Fibroblast of lung (primary cell): ENCODE measurements around the gene STOML1. TPM values are rescaled to one million over a fixed set of nuclear protein-coding genes. Genes with fewer than 3 reads are reported as not detected.
A peak's percentile ranks its signal among the peaks of the same experiment; 100 is the strongest.

Experiments
- DNase-seq, 2 donors: peaks; one replicate each; pipeline versions ENCODE4 v3.0.0 to v3.0.0-alpha.2; 2010; ENCODE audit warnings: low read depth in 2 of 2
- H2AFZ ChIP-seq: 2 replicates; pipeline ENCODE4 v1.5.1; 2012; ENCODE audit warnings: low read length, control low read depth, inconsistent platforms
- H3K27ac ChIP-seq: 2 replicates; pipeline ENCODE4 v1.5.1; 2011; ENCODE audit warnings: low read length, control low read depth; ENCODE audit not compliant: insufficient read depth
- H3K27me3 ChIP-seq: 2 replicates; pipeline ENCODE4 v1.5.1; 2011; ENCODE audit warnings: mild to moderate bottlenecking, low read length; ENCODE audit not compliant: control insufficient read depth, insufficient read depth
- H3K36me3 ChIP-seq: 2 replicates; pipeline ENCODE4 v1.5.1; 2011; ENCODE audit warnings: low read length; ENCODE audit not compliant: control insufficient read depth, insufficient read depth
- H3K4me1 ChIP-seq: 2 replicates; pipeline ENCODE4 v1.5.1; 2011; ENCODE audit warnings: low read length; ENCODE audit not compliant: control insufficient read depth, insufficient read depth; ENCODE audit errors: extremely low read depth
- H3K4me2 ChIP-seq: 2 replicates; pipeline ENCODE4 v1.5.1; 2011; ENCODE audit warnings: low read length, control low read depth; ENCODE audit not compliant: insufficient read depth; ENCODE audit errors: extremely low read depth
- H3K4me3 ChIP-seq, 4 experiments: fragments of 200-600 bp in 1 of 4; sonication (generic) in 1 of 4; replicated peaks in 1 of 4; 2 replicates each; pipeline ENCODE4 v1.5.1; 2011 to 2016; ENCODE audit warnings: low read length in 4 of 4, low read depth in 3 of 4, mild to moderate bottlenecking in 3 of 4, control low read depth in 2 of 4, inconsistent platforms in 1 of 4, mixed read lengths in 1 of 4; ENCODE audit not compliant: insufficient read depth in 1 of 4; ENCODE audit errors: control extremely low read depth in 1 of 4
- H3K79me2 ChIP-seq: 2 replicates; pipeline ENCODE4 v1.5.1; 2012; ENCODE audit warnings: mild to moderate bottlenecking, low read length, inconsistent platforms; ENCODE audit not compliant: control insufficient read depth, insufficient read depth
- H3K9ac ChIP-seq: 2 replicates; pipeline ENCODE4 v1.5.1; 2011; ENCODE audit warnings: mild to moderate bottlenecking, low read length, control low read depth; ENCODE audit not compliant: insufficient read depth
- H3K9me3 ChIP-seq: 2 replicates; pipeline ENCODE4 v1.5.1; 2012; ENCODE audit warnings: low read depth, low read length; ENCODE audit not compliant: control insufficient read depth, insufficient read depth
- H4K20me1 ChIP-seq: 2 replicates; pipeline ENCODE4 v1.5.1; 2011; ENCODE audit warnings: low read length; ENCODE audit not compliant: control insufficient read depth, insufficient read depth; ENCODE audit errors: extremely low read depth
- EZH2 ChIP-seq: IDR thresholded peaks from 2 replicates; pipeline ENCODE4 v1.5.1; 2012; ENCODE audit warnings: low read length, control low read depth, mild to moderate bottlenecking; ENCODE audit errors: missing control alignments
- polyA plus RNA-seq, 2 donors: library from polyadenylated mRNA; depleted of rRNA in 1 of 2; stranded (reverse) in 1 of 2; unstranded in 1 of 2; fragments of >200 nt; gene quantifications; 2 replicates each; pipeline ENCODE4 v1.2.1, GENCODE V29; 2011 to 2012; ENCODE audit warnings: missing spikeins in 1 of 2
- total RNA-seq: library from RNA; depleted of rRNA; stranded (reverse); fragments of >200 nt; gene quantifications from 2 replicates; pipeline ENCODE4 v1.2.1, GENCODE V29; 2014
- TF ChIP-seq, protein P1 (sequence below), 2 donors: IDR thresholded peaks in 1 of 2; conservative IDR thresholded peaks in 1 of 2; 1 replicate in 1 of 2; 2 replicates in 1 of 2; pipeline ENCODE4 v1.5.1; 2011 to 2012; ENCODE audit warnings: low read length in 2 of 2, control low read depth in 1 of 2, inconsistent platforms in 1 of 2, low read depth in 1 of 2, mild to moderate bottlenecking in 1 of 2

Gene STOML1
- total and polyA plus RNA-seq, 2 donors (not counting 1 experiment from before 2014, with no cell fraction given): 9.8 to 24.8 TPM

DNA sequence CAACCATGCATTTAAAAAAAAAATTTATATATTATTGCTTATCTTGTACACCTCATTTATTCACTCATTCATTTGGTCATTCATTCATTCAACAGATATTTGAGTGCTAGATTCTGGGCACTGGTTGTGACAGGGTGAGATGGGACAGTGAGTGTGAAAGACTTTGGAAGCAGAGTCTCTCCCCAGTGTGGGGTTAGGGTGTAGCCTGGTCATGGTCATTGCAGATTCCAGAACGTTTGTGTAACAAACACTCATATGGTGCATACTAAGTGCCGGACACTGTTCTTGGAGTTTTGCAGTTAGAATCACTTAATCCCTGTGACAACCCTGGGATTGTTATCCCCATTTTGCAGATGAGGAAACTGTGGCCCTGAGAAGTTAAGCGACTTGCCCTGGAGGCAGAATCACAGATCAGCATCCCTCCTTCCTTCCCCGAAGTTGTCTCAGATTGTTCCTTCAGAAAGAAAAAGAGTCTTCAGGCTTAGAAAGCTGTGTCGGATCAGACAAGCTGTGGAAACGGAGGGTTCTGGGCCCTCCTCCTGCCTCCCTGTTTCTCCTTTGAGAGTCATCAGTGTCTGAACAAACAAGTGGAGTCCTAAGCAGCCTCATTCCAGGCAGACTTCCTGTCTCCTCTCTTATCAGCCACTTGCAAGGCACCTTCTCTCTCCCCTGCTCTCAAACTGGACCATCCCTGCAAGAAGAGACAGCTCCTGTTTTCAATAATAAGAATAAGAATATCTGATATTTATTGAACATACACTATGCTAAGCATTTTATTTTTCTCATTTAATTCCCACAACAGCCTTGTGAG lies 59.5 kb downstream of the STOML1 start:
- Histone ChIP-seq H3K79me2 (peaks cover 89% of the 10 kb centered on the region), H3K4me2 (no peak overlapping the region), H4K20me1 (no peaks in the 10 kb centered on the region), H2AFZ (no peak overlapping the region), H3K27ac (no peak overlapping the region), H3K27me3 (no peaks in the 10 kb centered on the region), H3K9me3 (no peaks in the 10 kb centered on the region), H3K4me1 (peaks cover 30% of the 10 kb centered on the region), H3K9ac (no peak overlapping the region), H3K4me3 (no peak overlapping the region), H3K36me3 (peaks cover 3% of the 10 kb centered on the region)
- DNase-seq: no peak
- no peak for TF ChIP-seq EZH2
- TF ChIP-seq, protein P1, sequence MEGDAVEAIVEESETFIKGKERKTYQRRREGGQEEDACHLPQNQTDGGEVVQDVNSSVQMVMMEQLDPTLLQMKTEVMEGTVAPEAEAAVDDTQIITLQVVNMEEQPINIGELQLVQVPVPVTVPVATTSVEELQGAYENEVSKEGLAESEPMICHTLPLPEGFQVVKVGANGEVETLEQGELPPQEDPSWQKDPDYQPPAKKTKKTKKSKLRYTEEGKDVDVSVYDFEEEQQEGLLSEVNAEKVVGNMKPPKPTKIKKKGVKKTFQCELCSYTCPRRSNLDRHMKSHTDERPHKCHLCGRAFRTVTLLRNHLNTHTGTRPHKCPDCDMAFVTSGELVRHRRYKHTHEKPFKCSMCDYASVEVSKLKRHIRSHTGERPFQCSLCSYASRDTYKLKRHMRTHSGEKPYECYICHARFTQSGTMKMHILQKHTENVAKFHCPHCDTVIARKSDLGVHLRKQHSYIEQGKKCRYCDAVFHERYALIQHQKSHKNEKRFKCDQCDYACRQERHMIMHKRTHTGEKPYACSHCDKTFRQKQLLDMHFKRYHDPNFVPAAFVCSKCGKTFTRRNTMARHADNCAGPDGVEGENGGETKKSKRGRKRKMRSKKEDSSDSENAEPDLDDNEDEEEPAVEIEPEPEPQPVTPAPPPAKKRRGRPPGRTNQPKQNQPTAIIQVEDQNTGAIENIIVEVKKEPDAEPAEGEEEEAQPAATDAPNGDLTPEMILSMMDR (conservative IDR thresholded peaks at IDR 0.05 in 1 of 2, IDR thresholded peaks at IDR 0.05 in 1 of 2; ENCODE audit: low read depth in 1 of 2, low read length in 2 of 2): no peak

DNA sequence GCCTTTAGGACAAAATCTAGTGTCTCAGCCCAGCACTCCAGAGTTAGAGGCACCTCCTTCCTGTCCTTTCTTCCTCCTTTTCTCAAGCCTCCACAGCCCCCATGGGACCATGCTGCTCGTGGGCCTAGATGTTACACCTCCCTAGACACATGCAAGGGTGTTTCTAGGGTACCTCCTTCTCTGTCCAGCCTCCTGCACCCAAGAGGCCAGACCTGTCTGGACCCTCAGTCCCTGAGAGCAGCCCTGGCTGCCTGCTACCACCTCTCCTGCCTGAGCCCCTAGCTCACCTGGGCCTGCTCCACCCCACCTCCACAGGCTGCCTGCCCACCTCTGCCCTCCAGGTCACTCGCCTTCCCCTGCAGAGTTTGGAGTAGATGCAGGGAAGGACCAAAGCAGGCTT lies 60.7 kb downstream of the STOML1 start:
- Histone ChIP-seq H3K4me1 (peaks cover 30% of the 10 kb centered on the region), H3K4me3 (no peak overlapping the region), H4K20me1 (no peaks in the 10 kb centered on the region), H2AFZ (no peak overlapping the region), H3K36me3 (peaks cover 3% of the 10 kb centered on the region), H3K4me2 (peak overlapping the region; percentile 59), H3K79me2 (peaks cover 89% of the 10 kb centered on the region), H3K9ac (no peak overlapping the region), H3K9me3 (no peaks in the 10 kb centered on the region), H3K27me3 (no peaks in the 10 kb centered on the region), H3K27ac (peak overlapping the region; percentile 79)
- no peak for TF ChIP-seq EZH2
- TF ChIP-seq, protein P1 (conservative IDR thresholded peaks at IDR 0.05 in 1 of 2, IDR thresholded peaks at IDR 0.05 in 1 of 2; ENCODE audit: low read depth in 1 of 2, low read length in 2 of 2): no peak
- no peak for DNase-seq

DNA sequence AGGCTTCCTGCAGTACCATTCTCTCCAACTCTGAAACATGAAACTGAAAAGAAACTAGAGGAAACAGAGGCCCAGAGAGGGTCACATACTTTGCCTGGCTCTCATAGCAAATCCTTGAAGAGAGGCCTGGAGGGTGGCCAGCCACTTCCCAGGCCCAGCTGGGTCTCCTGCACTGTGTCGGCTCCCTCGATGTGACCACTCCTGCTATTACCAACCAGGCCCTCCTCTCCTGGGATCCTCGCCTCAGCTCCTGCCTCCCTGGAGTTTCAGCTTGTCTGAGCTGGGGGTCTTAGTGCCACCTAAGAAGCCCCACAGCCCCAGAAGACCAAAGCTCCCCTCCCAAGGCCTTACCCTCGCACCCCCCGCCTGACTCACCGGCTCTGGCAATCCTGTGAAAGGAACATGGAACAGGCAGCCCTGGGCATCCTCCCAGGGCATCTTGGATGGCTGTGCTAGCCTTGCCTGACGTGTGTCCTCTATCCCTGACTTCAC lies 61.3 kb downstream of the STOML1 start:
- H3K9ac ChIP-seq: no peak overlapping the region
- no peak overlapping the region for H2AFZ ChIP-seq
- H3K4me3 ChIP-seq: peak overlapping the region in 1 of 4 experiments; percentile 85
- H3K27ac ChIP-seq: peak overlapping the region; percentile 79
- peaks cover 88% of the 10 kb centered on the region for H3K79me2 ChIP-seq
- H3K9me3 ChIP-seq: no peaks in the 10 kb centered on the region
- peaks cover 32% of the 10 kb centered on the region for H3K4me1 ChIP-seq
- DNase-seq: peak; percentile 64 to 79
- peak overlapping the region; percentile 98 for H3K4me2 ChIP-seq
- H3K36me3 ChIP-seq: peaks cover 3% of the 10 kb centered on the region
- no peaks in the 10 kb centered on the region for H3K27me3 ChIP-seq
- H4K20me1 ChIP-seq: no peaks in the 10 kb centered on the region
- TF ChIP-seq, protein P1 (conservative IDR thresholded peaks at IDR 0.05 in 1 of 2, IDR thresholded peaks at IDR 0.05 in 1 of 2; ENCODE audit: low read depth in 1 of 2, low read length in 2 of 2): no peak
- no peak for TF ChIP-seq EZH2
